ENCODE data around the gene AHCTF1. TPM values are rescaled to one million over a fixed set of nuclear protein-coding genes. Genes with fewer than 3 reads are reported as not detected.
"Not testable (repeated sequence)": the region's sequence is repeated elsewhere in the genome, so short reads cannot be mapped to it uniquely, and the experiment has no call there.

AHCTF1 gene
- total RNA-seq, 1 donor: 38.7 TPM

- H3K4me3 ChIP-seq (ENCODE audit: low read depth, low read length): no peak overlapping the region
- DNase-seq (ENCODE audit: low read depth): no peak
- no peak for TF ChIP-seq CTCF (IDR thresholded peaks at IDR 0.05; ENCODE audit: insufficient read depth, low read length)
Measured at GRCh38 chr1:246825557-246826175, 106.1 kb downstream of the AHCTF1 start.

- TF ChIP-seq CTCF (IDR thresholded peaks at IDR 0.05; ENCODE audit: insufficient read depth, low read length): no peak
- no peak overlapping the region for H3K4me3 ChIP-seq (ENCODE audit: low read depth, low read length)
- DNase-seq (ENCODE audit: low read depth): no peak
Measured at GRCh38 chr1:246824541-246824940, 107.2 kb downstream of the AHCTF1 start.

GRCh38 chr1:246822154-246822553, 109.6 kb downstream of the AHCTF1 start:
- not testable (repeated sequence) for H3K4me3 ChIP-seq (ENCODE audit: low read depth, low read length); DNase-seq (ENCODE audit: low read depth)

- H3K4me3 ChIP-seq (ENCODE audit: low read depth, low read length): no peak overlapping the region
- TF ChIP-seq CTCF (IDR thresholded peaks at IDR 0.05; ENCODE audit: insufficient read depth, low read length): no peak
- DNase-seq (ENCODE audit: low read depth): no peak
Measured at GRCh38 chr1:246820666-246821065, 111.1 kb downstream of the AHCTF1 start.

GRCh38 chr1:246817778-246818177, 114.0 kb downstream of the AHCTF1 start:
- DNase-seq (ENCODE audit: low read depth); H3K4me3 ChIP-seq (ENCODE audit: low read depth, low read length): not testable (repeated sequence)

- no peak overlapping the region for H3K4me3 ChIP-seq (ENCODE audit: low read depth, low read length)
- peak; percentile 37 for DNase-seq (ENCODE audit: low read depth)
- no peak for TF ChIP-seq CTCF (IDR thresholded peaks at IDR 0.05; ENCODE audit: insufficient read depth, low read length)
Measured at GRCh38 chr1:246815693-246816270, 116.0 kb downstream of the AHCTF1 start.

GRCh38 chr1:246814890-246815289, 116.9 kb downstream of the AHCTF1 start:
- DNase-seq (ENCODE audit: low read depth): no peak
- no peak overlapping the region for H3K4me3 ChIP-seq (ENCODE audit: low read depth, low read length)
- TF ChIP-seq CTCF (IDR thresholded peaks at IDR 0.05; ENCODE audit: insufficient read depth, low read length): no peak

GRCh38 chr1:246813325-246813724, 118.4 kb downstream of the AHCTF1 start:
- DNase-seq (ENCODE audit: low read depth); H3K4me3 ChIP-seq (ENCODE audit: low read depth, low read length): not testable (repeated sequence)

Measured in fibroblast of the aortic adventitia (primary cell).